IPS-11a (cell line): ENCODE results near the gene CXorf58.

Experiments
- H3K4me3 ChIP-seq: one replicate; pipeline ENCODE4 v1.5.1; 2013; ENCODE audit warnings: low read depth, low read length, control low read depth

CXorf58 gene

GRCh38 chrX:23900220-23900797, 7.5 kb upstream of the CXorf58 start:
- no peak overlapping the region for H3K4me3 ChIP-seq

GRCh38 chrX:23901060-23901459, 6.7 kb upstream of the CXorf58 start:
- no peak overlapping the region for H3K4me3 ChIP-seq

- no peak overlapping the region for H3K4me3 ChIP-seq
Measured at GRCh38 chrX:23901805-23902204, 6.0 kb upstream of the CXorf58 start.

GRCh38 chrX:23902419-23902818, 5.4 kb upstream of the CXorf58 start:
- H3K4me3 ChIP-seq: no peak overlapping the region

- H3K4me3 ChIP-seq: no peak overlapping the region
Measured at GRCh38 chrX:23904096-23904495, 3.7 kb upstream of the CXorf58 start.

GRCh38 chrX:23907111-23907497, 702 bp upstream of the CXorf58 start:
- H3K4me3 ChIP-seq: peak overlapping the region; percentile 52

- H3K4me3 ChIP-seq: peak overlapping the region; percentile 2
Measured at GRCh38 chrX:23908219-23909004, 606 bp downstream of the CXorf58 start.

GRCh38 chrX:23911126-23911835, 3.5 kb downstream of the CXorf58 start:
- H3K4me3 ChIP-seq: no peak overlapping the region

GRCh38 chrX:23919148-23919547, 11.3 kb downstream of the CXorf58 start:
- H3K4me3 ChIP-seq: no peak overlapping the region

GRCh38 chrX:23919706-23920320, 12.0 kb downstream of the CXorf58 start:
- no peak overlapping the region for H3K4me3 ChIP-seq

GRCh38 chrX:23926015-23926414, 18.2 kb downstream of the CXorf58 start:
- no peak overlapping the region for H3K4me3 ChIP-seq

- H3K4me3 ChIP-seq: no peak overlapping the region
Measured at GRCh38 chrX:23930894-23931604, 23.2 kb downstream of the CXorf58 start.

- no peak overlapping the region for H3K4me3 ChIP-seq
Measured at GRCh38 chrX:23932046-23932445, 24.2 kb downstream of the CXorf58 start.

- H3K4me3 ChIP-seq: no peak overlapping the region
Measured at GRCh38 chrX:23935106-23935505, 27.3 kb downstream of the CXorf58 start.

GRCh38 chrX:23936180-23936579, 28.4 kb downstream of the CXorf58 start:
- H3K4me3 ChIP-seq: no peak overlapping the region

- no peak overlapping the region for H3K4me3 ChIP-seq
Measured at GRCh38 chrX:23937100-23937499, 29.3 kb downstream of the CXorf58 start.

- H3K4me3 ChIP-seq: no peak overlapping the region
Measured at GRCh38 chrX:23938690-23939089, 30.9 kb downstream of the CXorf58 start.

GRCh38 chrX:23939203-23939602, 31.4 kb downstream of the CXorf58 start:
- no peak overlapping the region for H3K4me3 ChIP-seq

- H3K4me3 ChIP-seq: no peak overlapping the region
Measured at GRCh38 chrX:23944234-23944633, 36.4 kb downstream of the CXorf58 start.

GRCh38 chrX:23945206-23945605, 37.4 kb downstream of the CXorf58 start:
- H3K4me3 ChIP-seq: no peak overlapping the region

GRCh38 chrX:23952391-23952790, 44.6 kb downstream of the CXorf58 start:
- H3K4me3 ChIP-seq: no peak overlapping the region
